ENCODE data around the gene EIF2D.
"Not testable (repeated sequence)": the region's sequence is repeated elsewhere in the genome, so short reads cannot be mapped to it uniquely, and the experiment has no call there.

The EIF2D gene, protein sequence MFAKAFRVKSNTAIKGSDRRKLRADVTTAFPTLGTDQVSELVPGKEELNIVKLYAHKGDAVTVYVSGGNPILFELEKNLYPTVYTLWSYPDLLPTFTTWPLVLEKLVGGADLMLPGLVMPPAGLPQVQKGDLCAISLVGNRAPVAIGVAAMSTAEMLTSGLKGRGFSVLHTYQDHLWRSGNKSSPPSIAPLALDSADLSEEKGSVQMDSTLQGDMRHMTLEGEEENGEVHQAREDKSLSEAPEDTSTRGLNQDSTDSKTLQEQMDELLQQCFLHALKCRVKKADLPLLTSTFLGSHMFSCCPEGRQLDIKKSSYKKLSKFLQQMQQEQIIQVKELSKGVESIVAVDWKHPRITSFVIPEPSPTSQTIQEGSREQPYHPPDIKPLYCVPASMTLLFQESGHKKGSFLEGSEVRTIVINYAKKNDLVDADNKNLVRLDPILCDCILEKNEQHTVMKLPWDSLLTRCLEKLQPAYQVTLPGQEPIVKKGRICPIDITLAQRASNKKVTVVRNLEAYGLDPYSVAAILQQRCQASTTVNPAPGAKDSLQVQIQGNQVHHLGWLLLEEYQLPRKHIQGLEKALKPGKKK

DNA sequence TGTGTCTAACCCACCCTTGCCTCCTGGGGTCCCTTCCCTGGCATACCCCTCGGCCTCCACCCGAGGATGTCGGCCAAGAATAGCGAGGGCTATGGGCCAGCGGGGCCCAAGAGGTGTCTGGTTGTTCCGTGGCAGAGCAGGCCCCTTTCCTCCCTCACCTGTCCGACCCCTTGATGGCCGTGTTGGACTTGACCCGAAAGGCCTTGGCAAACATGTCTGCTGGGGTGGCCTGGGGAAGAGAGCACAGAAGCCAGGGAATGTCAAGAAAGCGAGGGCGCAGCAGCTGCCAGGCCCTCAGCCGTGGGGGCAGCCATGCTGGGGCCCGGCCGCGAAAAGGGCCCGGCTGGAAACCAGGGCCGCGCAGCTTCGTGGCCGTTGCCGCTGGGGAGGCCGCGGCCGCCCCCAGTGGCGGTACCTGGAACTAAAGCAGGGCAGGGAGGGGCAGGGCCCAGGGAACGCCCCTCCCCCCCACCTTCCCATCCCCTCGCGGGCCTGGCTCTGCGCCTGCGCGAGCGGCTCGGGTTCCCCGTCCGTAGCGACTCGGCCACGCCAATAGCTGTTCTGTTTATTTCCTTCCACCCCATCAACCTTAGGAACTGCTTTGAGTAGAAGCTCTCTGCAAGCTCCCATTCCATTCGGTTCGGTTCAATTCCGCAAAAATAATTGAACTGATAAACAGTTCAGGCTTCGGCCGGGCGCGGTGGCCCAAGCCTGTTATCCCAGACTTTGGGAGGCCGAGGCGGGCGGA, at the start of gene EIF2D:
TSS of gene EIF2D (minus strand) at position 337 of the 748 bp plus-strand sequence. CDS start at position 214, 123 bp downstream.
- peak; percentile 95 for DNase-seq

DNA sequence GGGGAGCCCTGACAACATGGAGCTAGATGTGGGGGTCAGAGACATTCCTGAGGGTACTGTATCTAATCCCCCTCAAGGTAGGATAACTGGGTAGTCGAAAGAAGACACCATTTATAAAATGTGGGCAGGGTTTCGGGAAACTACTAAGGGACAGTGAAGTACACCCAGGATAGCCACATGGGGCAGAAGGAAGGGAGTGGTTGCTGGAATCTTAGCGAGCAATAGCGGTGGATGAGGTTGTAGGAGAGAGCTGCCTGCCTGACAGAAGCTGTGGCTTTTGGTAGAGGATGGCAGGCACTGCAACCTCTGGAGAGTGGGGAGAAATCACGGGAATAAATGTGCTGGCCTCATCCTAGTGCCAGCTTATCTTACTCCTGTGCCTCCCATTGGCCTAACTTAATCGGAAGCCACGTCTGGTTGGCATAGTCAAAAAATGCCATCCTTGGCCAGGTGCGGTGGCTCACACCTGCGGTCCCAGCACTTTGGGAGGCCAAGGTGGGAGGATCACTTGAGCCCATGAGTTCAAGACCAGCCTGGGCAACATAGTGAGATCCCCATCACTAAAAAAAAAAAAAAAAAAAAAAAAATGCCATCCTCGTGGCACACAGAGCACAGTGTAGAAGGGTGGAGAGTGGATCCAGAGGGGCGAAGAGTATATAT, 49.0 kb upstream of the EIF2D start:
- DNase-seq, result no peak

DNA sequence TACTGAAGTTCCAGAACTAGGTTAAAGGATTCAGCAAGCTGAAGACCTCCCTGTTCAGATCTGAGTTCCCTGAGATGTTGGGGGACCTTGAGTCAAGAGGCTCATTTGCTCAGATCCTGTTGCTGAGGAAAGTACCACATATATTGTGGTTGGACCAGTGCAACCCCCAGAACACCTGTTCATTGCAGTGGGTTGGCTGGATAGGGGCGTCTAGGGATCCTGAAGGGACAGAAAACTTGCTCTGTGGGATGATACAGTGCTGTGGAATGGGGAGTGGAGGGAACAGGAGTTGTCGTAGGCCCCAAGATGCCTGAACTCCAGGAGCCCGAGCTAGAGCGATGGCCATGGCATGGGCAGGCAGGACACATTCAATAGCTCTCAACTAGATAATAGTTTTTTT, 47.9 kb upstream of the EIF2D start:
- no peak for DNase-seq

DNA sequence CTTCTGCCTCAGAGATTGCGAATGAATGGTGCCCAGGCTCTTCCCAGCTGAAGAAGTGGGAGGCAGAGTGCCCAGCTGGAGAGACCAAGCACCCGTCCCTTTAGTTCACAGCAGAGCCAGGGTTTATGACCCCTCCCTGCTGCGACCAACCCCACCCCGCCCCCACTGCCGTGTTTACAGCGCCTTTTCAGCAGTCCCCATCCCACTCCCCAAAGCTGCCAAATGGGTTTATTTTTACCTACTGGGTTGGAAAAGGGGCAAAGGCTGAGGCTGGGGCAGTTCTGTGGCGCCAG, 46.7 kb upstream of the EIF2D start:
- no peak for DNase-seq

DNA sequence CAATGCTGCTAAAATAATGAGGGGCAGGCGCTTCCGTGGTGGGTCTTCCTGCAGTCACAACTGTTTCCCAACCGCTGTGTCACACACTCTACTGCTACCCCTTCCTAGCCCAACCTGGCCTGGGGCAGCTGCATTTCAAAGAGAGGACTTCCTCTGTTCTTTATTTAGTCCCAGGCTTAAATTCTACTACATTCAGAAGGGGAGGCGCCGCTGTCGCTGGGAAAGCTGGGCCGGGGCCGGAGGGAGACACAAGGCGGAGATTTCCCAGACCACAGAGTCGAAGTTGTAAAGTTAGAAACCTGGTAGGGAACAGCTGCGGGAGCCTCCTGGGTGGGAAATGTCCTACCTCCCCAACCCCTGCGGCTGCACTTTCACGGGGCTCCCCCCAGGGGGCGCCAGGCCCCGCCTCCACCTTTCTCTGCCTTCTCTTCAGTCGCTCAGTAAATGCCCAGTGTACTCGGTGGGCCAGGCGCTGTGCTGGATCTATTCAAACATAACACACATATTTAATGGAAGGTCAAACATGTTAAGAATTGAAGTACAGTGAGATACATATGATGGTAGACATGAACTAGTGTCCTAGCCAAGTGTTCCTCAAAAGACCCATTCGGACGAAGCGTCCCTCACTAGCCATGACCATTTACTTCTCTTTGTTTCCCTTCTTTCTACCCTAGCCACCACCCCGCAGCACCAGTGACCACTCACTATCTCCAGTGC, 46.2 kb upstream of the EIF2D start:
- DNase-seq, result no peak

DNA sequence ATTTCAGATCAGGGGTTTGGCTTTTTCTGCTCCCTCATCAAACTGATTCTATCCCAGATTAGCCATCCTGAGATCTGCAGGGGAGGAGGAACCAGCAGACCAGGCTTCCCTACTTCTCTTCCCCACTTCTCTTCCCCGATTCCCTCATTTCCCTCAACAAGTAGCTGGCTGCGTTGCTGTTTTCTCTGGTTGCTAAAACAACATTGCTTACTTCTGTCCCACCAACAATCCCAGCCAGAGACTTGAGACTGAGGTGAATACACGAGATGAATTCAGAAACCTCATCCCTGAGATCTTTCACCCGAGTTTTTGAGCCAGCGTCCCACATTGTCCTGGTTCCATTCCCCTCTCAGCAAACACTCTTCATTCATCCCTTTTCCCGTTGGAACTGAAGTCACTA, 45.5 kb upstream of the EIF2D start:
- DNase-seq, result no peak

DNA sequence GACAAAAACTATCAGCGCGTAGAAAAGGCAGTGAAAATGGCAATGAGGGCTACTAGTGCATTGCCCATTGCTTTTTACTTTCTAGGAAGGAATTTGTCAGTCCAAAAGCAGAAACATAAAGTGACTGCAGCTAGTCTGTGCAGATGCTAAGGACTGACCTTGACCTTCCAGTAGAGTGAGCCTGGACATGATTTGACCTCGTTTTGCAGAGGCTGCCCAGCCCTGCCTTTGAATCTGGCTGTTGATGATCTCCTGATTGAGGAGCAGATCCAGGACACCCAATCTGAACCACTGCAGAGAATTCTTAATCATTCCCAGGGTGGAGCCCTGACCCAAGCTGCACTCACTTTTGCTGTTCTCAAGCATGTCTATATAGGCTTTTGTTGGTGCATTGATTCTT, 44.7 kb upstream of the EIF2D start:
- no peak for DNase-seq

DNA sequence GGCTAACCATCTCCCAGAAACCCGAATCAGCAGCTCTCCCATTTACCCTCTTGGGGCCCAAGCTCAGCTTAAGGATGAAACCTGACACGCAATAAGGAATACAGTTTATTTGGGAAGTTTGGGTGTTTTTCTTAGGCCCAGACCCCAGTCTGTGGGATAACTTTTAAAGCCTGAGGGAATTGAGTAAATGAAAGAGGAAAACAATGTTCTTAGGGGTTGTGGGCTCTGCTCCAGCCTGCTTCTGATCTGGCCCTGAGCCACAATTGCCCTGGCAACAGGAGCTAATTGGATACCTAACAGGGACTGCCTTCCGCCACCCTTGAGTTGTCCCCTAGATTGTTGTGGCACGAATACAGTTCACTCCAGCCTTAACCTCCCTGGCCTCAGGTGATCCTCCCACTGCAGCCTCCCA, 43.2 kb upstream of the EIF2D start:
- DNase-seq, result no peak

DNA sequence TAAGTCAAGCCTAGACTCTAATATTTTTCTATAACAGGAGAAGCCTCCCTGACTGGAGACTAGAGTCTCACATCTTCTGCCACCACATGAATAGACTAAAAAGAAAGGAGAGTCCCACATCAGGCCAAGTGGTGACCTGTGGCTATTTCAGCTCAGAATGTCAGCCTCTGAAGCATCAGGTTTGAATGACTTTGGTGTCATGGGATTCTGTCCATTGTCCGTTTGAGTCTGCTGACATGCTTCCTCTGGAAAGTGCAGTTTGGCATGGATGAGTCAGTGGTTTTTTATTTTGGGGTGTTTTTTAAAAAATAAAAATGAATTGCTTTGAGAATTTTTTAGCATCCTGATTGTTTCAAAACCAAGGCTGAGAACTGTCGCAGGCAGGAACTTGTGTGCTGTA, 42.6 kb upstream of the EIF2D start:
- DNase-seq, result no peak

DNA sequence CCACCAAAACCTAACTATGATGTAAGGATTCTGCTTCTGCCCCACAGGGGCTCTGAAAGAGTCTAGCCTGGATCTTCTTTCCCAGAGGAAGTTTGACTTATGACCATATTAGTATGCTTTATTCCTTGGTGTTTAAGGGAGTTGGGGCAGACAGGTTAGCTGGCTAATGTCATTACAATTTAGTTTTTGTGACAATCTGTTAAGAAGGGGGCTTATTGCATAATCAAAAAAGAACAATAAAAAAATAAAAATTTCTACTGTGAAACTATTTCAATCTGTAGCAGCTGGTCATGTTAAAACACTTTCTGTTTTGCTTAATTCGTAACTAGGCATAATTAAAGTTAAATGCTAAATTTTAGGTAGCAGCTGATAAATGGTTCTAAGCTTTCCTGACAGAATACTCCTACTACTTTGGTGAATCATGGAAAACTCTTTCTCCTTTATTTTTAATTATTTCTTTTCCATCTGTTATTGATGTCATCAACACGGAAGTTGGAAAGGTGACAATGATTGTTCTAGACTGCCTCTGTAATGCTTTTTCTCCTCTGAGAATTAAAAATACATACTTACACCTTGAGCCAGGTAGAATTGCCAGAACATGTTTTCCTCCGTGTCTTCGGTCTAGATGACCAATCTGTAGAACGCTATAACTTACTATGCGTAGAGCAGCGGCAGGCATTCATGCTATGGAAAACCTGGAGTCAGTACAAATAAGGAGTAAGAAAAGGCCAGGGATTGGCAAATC, 41.6 kb upstream of the EIF2D start:
- DNase-seq, result no peak

DNA sequence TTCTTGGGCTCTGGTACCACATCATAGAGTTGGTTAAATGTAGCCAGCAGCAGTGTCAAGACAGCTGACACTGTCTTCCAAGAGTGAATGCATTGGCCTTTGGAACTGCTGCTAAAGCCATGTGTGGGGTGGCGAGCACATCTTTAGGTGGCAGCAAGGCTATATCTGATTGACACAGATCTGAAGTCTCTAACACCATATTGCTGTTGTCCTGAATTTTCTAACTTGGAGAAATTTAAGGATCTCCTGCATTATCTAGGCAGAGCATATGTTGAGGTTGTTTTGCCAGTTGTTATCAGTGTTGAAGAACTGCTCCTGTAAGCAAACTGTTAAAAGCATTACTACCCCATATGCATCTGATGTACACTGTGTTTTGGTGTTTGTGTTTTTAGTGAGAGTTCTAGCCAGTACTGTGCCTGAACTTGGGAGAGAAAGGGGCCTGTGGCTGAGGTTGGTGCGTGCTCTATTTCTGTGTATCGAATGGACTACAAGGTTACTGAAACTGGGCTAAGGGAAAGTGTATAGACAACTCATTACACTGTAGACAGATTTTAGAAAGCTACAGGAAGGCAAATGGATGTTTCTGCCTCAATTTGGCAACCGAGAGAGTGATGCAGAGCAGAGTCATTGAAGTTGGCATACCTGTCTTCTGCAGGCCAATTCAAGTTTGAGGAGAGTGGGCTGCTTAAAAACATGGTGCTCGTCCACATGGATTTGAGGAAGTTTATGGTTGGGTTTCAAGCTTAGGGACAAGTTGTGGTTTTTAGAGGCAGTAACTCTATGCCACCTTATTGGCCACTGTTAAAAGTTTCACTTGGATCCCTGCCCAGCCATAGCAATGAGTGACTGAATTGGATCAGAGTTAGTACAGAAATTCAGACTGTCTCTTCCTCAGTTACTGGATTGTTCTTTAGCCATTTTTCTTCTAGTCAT, 40.0 kb upstream of the EIF2D start:
- DNase-seq, result no peak

DNA sequence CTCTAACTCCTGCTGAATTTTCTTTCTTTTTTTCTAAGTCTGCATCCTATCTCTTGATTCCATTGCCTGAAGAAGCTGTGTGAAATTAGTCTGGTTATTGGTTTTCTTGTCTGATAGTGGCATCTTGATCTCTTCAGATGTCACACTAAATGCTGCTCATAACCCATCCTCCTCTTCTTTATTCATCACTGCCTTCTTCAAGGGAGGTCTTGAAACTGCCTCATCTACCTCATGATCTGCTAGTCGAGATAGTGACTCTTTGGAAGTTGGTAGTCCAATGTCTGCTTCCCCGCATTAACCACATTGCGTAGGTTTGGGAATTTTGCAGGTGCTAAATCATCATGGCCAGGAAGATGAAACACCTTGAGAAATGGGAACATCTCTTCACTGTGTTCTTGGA, 38.7 kb upstream of the EIF2D start:
- no peak for DNase-seq

DNA sequence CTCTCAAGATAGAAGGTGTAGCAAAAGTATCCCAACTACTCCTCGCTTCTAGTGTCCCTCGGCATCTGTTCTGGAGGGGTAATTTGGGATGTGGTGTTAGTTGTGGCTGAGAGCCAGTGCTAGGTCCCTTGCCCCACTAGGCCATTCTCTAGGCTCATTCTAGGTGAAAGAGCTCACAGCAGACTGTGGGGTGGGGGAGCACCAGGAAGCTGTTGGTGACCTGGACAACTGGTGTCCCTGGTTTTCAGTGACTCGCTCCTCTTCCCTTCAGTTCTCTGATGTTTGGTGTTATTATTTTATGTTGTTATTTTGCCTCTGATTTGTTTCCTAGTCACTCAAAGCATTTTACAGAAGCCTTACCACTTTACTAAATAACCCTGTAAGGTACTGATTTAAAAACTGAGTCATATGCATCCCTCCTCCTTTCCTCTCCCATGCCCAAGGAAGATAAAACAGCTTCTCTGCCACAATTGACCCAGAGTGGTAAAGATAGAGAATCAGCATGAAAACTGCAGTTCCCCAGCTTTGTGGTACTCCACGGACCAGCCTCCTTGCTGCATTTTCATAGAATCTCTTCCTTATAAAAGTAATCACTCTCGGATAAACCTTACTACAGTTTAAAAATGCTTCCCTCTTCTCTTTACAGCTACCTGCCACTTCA, 37.1 kb upstream of the EIF2D start:
- DNase-seq, result no peak

DNA sequence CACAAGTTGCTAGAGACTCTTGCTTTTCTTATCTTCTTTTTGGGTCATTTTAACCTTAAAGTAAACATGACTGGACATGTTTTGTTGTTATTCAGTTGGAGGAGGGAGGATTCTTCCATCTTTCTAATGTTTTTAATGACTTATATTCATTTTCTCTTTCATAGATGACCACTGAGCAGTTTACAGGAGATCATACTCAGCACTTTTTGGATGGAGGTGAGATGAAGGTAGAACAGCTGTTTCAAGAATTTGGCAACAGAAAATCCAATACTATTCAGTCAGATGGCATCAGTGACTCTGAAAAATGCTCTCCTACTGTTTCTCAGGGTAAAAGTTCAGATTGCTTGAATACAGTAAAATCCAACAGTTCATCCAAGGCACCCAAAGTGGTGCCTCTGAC, 35.0 kb upstream of the EIF2D start:
- no peak for DNase-seq

DNA sequence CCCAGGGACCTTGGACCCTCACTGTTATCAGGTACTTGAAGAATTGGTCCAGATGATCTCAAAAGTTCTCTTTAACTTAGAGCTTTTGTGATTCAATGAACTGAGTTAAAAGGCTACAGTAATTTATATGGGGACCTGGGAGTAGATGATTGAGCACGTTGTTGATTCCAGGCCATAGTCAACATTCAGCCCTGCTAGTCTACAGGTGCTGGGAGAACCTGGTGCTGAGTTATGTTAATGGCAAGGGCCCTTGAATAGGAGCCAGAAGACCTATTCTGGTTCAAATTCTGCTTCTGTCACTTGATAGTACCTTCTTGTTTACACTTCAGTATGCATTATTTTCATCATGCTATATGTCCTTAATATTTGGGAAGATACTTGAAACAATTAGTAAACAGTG, 34.2 kb upstream of the EIF2D start:
- no peak for DNase-seq

DNA sequence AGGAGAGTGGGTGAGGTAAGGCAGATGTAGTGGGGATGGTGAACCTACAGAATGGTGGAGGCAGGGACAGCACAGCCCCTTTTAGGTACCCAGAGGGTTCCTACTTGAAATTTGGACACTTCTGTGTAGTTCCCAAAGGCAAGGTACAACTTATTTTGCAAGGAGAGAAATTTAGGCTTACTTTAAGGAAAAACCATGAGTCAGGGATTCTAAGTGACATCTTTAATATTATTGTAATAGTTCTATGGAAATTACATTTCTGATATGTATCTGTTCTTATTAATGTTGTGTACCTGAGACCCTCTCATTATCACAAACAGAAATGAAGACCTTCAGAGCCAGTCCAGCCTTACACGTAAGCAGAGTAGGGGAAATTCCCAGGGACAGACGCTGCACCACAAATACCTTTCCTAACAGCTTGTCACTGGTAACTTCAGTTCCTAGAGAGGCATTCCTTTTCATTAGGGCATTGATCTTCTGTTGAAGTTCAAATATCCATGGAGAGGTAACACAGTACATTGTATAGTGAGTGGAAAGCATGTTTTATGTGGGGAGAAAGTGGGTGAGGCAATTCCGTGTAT, 30.9 kb upstream of the EIF2D start:
- DNase-seq, result no peak

DNA sequence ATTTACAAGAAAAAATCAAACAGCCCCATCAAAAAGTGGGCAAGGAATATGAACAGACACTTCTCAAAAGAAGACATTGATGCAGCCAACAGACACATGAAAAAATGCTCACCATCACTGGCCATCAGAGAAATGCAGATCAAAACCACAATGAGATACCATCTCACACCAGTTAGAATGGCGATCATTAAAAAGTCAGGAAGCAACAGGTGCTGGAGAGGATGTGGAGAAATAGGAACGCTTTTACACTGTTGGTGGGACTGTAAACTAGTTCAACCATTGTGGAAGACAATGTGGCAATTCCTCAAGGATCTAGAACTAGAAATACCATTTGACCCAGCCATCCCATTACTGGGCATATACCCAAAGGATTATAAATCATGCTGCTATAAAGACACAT, 29.8 kb upstream of the EIF2D start:
- DNase-seq, result not testable (repeated sequence)

DNA sequence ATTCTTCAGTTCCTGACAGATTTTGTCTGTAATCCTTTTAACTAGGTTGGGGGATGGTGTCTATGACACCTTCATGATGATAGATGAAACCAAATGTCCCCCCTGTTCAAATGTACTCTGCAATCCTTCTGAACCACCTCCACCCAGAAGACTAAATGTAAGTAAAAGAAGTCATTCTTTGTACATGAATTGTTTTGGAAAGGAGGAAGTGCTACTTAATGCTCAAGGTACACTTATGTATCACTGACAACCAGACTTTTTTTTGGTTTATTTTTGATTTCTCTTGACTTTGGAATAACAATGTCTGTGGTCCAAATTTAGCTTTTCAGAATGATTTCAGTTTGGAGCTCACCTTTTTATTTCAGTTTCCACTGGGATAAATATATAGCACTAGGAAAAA, 25.3 kb upstream of the EIF2D start:
- DNase-seq, result no peak

DNA sequence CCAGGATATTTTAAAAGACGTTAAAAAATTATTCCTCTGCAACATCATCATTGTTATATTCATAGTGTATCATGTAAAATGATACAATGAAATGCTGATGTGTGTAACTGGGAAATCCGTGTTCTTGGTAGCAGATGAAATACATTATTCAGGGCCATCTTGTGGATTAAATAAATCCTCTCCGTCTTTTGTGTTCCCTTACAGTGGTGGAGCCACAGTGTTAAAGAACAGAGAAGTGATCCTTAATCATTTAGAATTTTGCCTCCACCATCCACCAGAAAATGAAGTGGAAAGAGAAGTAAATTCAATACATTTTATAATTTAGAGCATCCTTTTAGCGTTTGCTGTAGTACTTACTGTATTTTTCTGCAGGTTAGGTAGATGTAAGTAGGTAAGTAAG, 24.4 kb upstream of the EIF2D start:
- no peak for DNase-seq

DNA sequence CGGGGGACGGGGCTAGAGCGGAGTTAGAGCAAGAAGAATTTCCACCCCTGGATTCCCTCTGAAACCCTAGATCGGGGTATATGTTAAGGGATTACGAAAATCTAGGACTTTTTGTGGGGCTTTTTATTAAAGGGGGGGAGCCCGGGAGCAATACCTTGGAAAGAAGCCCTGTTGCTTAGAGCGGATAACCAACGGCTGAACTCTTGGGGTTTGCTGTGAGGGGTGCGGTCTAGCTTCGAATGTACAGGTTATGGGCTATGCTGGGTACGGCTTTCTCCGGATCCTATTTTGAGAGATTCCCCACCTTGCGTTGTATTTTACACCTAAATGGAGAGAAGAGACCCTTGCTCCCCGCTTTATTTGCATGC, 23.7 kb upstream of the EIF2D start:
- no peak for DNase-seq
